HepG2 (cell line): ENCODE results near the gene TSR1. TPM values are rescaled to one million over a fixed set of nuclear protein-coding genes. Genes with fewer than 3 reads are reported as not detected.

ENCODE experiments used
- ATAC-seq: fragments of 200-7000 bp; cut with Tn5 transposase; 3 replicates; pipeline ENCODE4 v1.9.1; 2020; ENCODE audit warnings: mild to moderate bottlenecking, moderate library complexity
- BruUV-seq: library from RNA; stranded (reverse); fragments of 400-500 nt; replicated peaks from 2 replicates; lab custom pipeline; 2021; lab: Mats Ljungman, UMichigan
- CTCF ChIA-PET: fragments of 300-600 bp; formaldehyde crosslinking; extraction: SDS; loops from one replicate; lab custom pipeline; 2021; ENCODE audit warnings: low total read pairs, inconsistent platforms, low intra/inter-chr PET ratio; lab: Yijun Ruan, JAX
- POLR2A ChIA-PET: fragments of 350-600 bp; sonication (Branson Sonifier 250); formaldehyde crosslinking; loops from one replicate; lab custom pipeline; 2020; ENCODE audit warnings: antibody characterized with exemption, inconsistent platforms; lab: Yijun Ruan, JAX
- DNase-seq: peaks from one replicate; pipeline ENCODE4 v3.0.0-alpha.2; 2015; ENCODE audit warnings: low spot score
- FAIRE-seq: peaks from 3 replicates; lab custom pipeline; 2011; peaks lifted over from hg19 to GRCh38; lab: Jason Lieb, UNC
- H2AFZ ChIP-seq: one replicate; pipeline ENCODE4 v1.6.1; 2011; ENCODE audit warnings: low read length, inconsistent platforms
- H3K27ac ChIP-seq: fragments of 300-600 bp; 3 replicates; pipeline ENCODE4 v1.8.0; 2011; ENCODE audit warnings: mixed run types, mild to moderate bottlenecking, mixed read lengths, low read length, inconsistent platforms; ENCODE audit not compliant: insufficient read depth; ENCODE audit errors: extremely low read length
- H3K27me3 ChIP-seq, 2 experiments: fragments of 200-600 bp in 1 of 2; 2 replicates in 1 of 2; 3 replicates in 1 of 2; pipeline versions ENCODE4 v1.6.0 to v1.8.0; 2011; ENCODE audit warnings: low read length in 2 of 2, mild to moderate bottlenecking in 2 of 2, moderate library complexity in 2 of 2, inconsistent platforms in 1 of 2; ENCODE audit not compliant: insufficient read depth in 2 of 2, control insufficient read depth in 1 of 2
- H3K36me3 ChIP-seq, 2 experiments: fragments of 200-600 bp in 1 of 2; replicated peaks in 1 of 2; 2 replicates in 1 of 2; 3 replicates in 1 of 2; pipeline versions ENCODE4 v1.5.1 to v1.8.0; 2011; ENCODE audit warnings: low read length in 2 of 2, inconsistent platforms in 1 of 2; ENCODE audit not compliant: insufficient read depth in 2 of 2, control insufficient read depth in 1 of 2
- H3K4me1 ChIP-seq: 2 replicates; pipeline ENCODE4 v1.5.1; 2012; ENCODE audit warnings: low read length, inconsistent platforms; ENCODE audit not compliant: insufficient read depth
- H3K4me2 ChIP-seq: 2 replicates; pipeline ENCODE4 v1.6.0; 2011; ENCODE audit warnings: low read depth, low read length, inconsistent platforms
- H3K4me3 ChIP-seq, 3 experiments: fragments of 200-600 bp in 1 of 3; sonication (generic), shearing (Covaris generic) in 1 of 3; replicated peaks in 1 of 3; 2 replicates each; pipeline ENCODE4 v1.5.1; 2011 to 2016; ENCODE audit warnings: low read length in 3 of 3, inconsistent platforms in 2 of 3, low read depth in 2 of 3, mild to moderate bottlenecking in 2 of 3, control low read depth in 1 of 3, mixed read lengths in 1 of 3; ENCODE audit not compliant: insufficient read depth in 1 of 3
- H3K79me2 ChIP-seq: one replicate; pipeline ENCODE4 v1.6.1; 2011; ENCODE audit warnings: low read length, inconsistent platforms; ENCODE audit not compliant: insufficient read depth
- H3K9ac ChIP-seq: 2 replicates; pipeline ENCODE4 v1.6.0; 2011; ENCODE audit warnings: mild to moderate bottlenecking, low read depth, low read length, inconsistent platforms; ENCODE audit not compliant: insufficient read depth
- H3K9me3 ChIP-seq: 2 replicates; pipeline ENCODE4 v1.5.1; 2012; ENCODE audit warnings: mild to moderate bottlenecking, low read length
- H4K20me1 ChIP-seq: 2 replicates; pipeline ENCODE4 v1.6.0; 2011; ENCODE audit warnings: inconsistent platforms, mild to moderate bottlenecking, low read length, moderate library complexity; ENCODE audit not compliant: insufficient read depth
- GABPA ChIP-seq, 2 experiments: IDR thresholded peaks; 2 replicates each; pipeline ENCODE4 v1.6.1; 2011 to 2016; ENCODE audit warnings: low read depth in 2 of 2, low read length in 1 of 2, missing biosample characterization in 1 of 2, missing genetic modification characterization in 1 of 2
- GATAD1 ChIP-seq: IDR thresholded peaks from 2 replicates; pipeline ENCODE4 v1.6.1; 2016; ENCODE audit warnings: missing genetic modification reagents, missing compliant biosample characterization
- MED1 ChIP-seq: sonication (generic); formaldehyde crosslinking; IDR thresholded peaks from 2 replicates; pipeline ENCODE4 v1.4.0; 2020; ENCODE audit warnings: missing genetic modification reagents
- MEIS2 ChIP-seq: sonication (generic); formaldehyde crosslinking; IDR thresholded peaks from 2 replicates; pipeline ENCODE4 v1.9.0; 2021; ENCODE audit warnings: mild to moderate bottlenecking, missing genetic modification reagents
- SP1 ChIP-seq, 2 experiments: fragments of 450-650 bp in 1 of 2; sonication (generic) in 1 of 2; formaldehyde crosslinking in 1 of 2; IDR thresholded peaks; 2 replicates each; pipeline versions ENCODE4 v1.4.0 to v1.6.1; 2016 to 2020; ENCODE audit warnings: missing genetic modification reagents in 1 of 2
- XBP1 ChIP-seq: sonication (generic); formaldehyde crosslinking; IDR thresholded peaks from 2 replicates; pipeline ENCODE4 v1.5.0; 2020; ENCODE audit warnings: missing genetic modification reagents
- YY1 ChIP-seq: IDR thresholded peaks from 2 replicates; pipeline ENCODE4 v1.6.1; 2011; ENCODE audit warnings: low read length, low read depth, moderate library complexity, mild to moderate bottlenecking; ENCODE audit not compliant: insufficient read depth, insufficient replicate concordance
- ZNF660 ChIP-seq: sonication (generic); formaldehyde crosslinking; IDR thresholded peaks from 2 replicates; pipeline ENCODE4 v1.5.1; 2020; ENCODE audit warnings: mild to moderate bottlenecking, low read depth, missing genetic modification reagents, borderline replicate concordance
- ZNF777 ChIP-seq: sonication (generic); formaldehyde crosslinking; IDR thresholded peaks from 2 replicates; pipeline ENCODE4 v1.4.0; 2020; ENCODE audit warnings: missing genetic modification reagents
- WGBS: methylation state at CpG from one replicate; pipeline ENCODE4 v1.1.6; 2017; ENCODE audit warnings: low lambda C conversion rate; 5-methylcytosine and 5-hydroxymethylcytosine counted together
- in situ Hi-C: cut with HindIII; loops from 2 replicates; pipeline ENCODE4 v1.10.0; 2017; ENCODE audit warnings: low pct_unique_long_range_greater_than_20kb; ENCODE audit not compliant: extremely low pct_ligation_motif_present
- intact Hi-C: fragments of 100-400 bp; cut with micrococcal nuclease; formaldehyde crosslinking; loops from one replicate; pipeline ENCODE4 v1.10.0; 2022; ENCODE audit not compliant: unreplicated experiment
- polyA plus RNA-seq, 8 experiments: library from polyadenylated mRNA; depleted of rRNA in 3 of 8; stranded (reverse) in 7 of 8; unstranded in 1 of 8; fragments of >200 nt; fragmentation: Illumina TruSeq in 4 of 8; extraction: Trizol in 4 of 8; gene quantifications; 2 replicates each; pipeline versions ENCODE4 v1.2.1 to v1.2.3, GENCODE V29; 2011 to 2016; ENCODE audit warnings: low read depth in 4 of 8, missing spikeins in 1 of 8, mixed read lengths in 1 of 8; ENCODE audit not compliant: insufficient read depth in 1 of 8
- total RNA-seq, 5 experiments: library from RNA; depleted of rRNA; stranded (reverse); fragments of >200 nt; fragmentation: Illumina TruSeq; extraction: Trizol; gene quantifications; 2 replicates each; pipeline ENCODE4 v1.2.3, GENCODE V29; 2016; ENCODE audit warnings: low read depth in 1 of 5
- TF ChIP-seq, protein P1 (sequence below): sonication (generic); formaldehyde crosslinking; IDR thresholded peaks from 2 replicates; pipeline ENCODE4 v1.5.1; 2020; ENCODE audit warnings: mild to moderate bottlenecking, missing genetic modification reagents, moderate library complexity
- TF ChIP-seq, protein P2 (sequence below): sonication (generic); formaldehyde crosslinking; IDR thresholded peaks from 2 replicates; pipeline ENCODE4 v1.4.0; 2020; ENCODE audit warnings: mild to moderate bottlenecking, missing genetic modification reagents
- TF ChIP-seq, protein P3 (sequence below): sonication (generic); formaldehyde crosslinking; IDR thresholded peaks from 2 replicates; pipeline ENCODE4 v1.5.0; 2020; ENCODE audit warnings: missing genetic modification reagents
- TF ChIP-seq, protein P4 (sequence below): sonication (generic); formaldehyde crosslinking; IDR thresholded peaks from 2 replicates; pipeline ENCODE4 v1.8.0; 2022; ENCODE audit warnings: missing genetic modification reagents, low read depth, mild to moderate bottlenecking, borderline replicate concordance
- TF ChIP-seq, protein P5 (sequence below): sonication (generic); formaldehyde crosslinking; IDR thresholded peaks from 2 replicates; pipeline ENCODE4 v1.8.0; 2022; ENCODE audit warnings: mild to moderate bottlenecking, missing genetic modification reagents; ENCODE audit not compliant: insufficient replicate concordance

TSR1 gene
- total and polyA plus RNA-seq, 2 of the 13 experiments (the other 11 are each of a cell fraction or from before 2014, with no cell fraction given): 7.1 to 65.8 TPM

DNA sequence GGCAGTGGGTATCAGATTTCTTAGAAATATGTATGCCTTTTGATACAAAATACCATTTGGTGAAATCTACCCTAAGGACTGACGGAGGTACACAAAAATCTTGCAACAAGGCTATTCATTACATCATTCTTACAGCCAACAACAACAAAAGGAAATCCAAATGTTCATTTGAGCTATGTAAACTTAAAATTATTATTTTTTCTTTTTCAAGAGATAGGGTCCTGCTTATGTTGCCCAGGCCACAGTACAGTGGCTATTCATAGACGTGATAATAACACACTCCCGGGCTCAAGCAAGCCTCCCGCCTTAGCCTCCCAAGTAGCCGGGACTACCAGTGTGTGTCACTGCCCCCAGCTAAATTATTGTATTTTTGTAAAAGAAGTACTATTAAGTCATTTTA lies 23.5 kb downstream of the TSR1 start:
- WGBS: 98% methylated on average over 5 of the region's 5 CpGs
- DNase-seq: no peak
- ChIA-PET CTCF (no interaction called here), POLR2A (interaction anchor here (1.0 to 1.4 kb wide), 2 partner anchors 11 to 23 kb away, joined by 3 to 4 read pairs; partner anchors contain the start of gene TSR1)
- Histone ChIP-seq H2AFZ (no peak overlapping the region), H3K9me3 (no peaks in the 10 kb centered on the region), H3K27ac (no peak overlapping the region), H3K4me1 (peaks cover 7% of the 10 kb centered on the region; the same call in 1 of the 2 replicates), H3K4me2 (no peak overlapping the region), H4K20me1 (no peaks in the 10 kb centered on the region), H3K9ac (no peak overlapping the region), H3K79me2 (no peaks in the 10 kb centered on the region), H3K36me3 (no peaks in the 10 kb centered on the region), H3K27me3 (no peaks in the 10 kb centered on the region), H3K4me3 (no peak overlapping the region)
- BruUV-seq: no TSS peak
- intact Hi-C loops: no loop called here
- no peak for ATAC-seq
- in situ Hi-C loops: no loop called here
- FAIRE-seq: no peak
- TF ChIP-seq YY1 (no peak), MED1 (CRISPR knock-in tag) (no peak), SP1 (IDR thresholded peaks at IDR 0.05) (no peak), SP1 (CRISPR knock-in tag; IDR thresholded peaks at IDR 0.05) (no peak), GATAD1 (CRISPR knock-in tag) (no peak), XBP1 (no peak), ZNF660 (no peak), MEIS2 (CRISPR knock-in tag) (no peak), ZNF777 (CRISPR knock-in tag) (no peak), GABPA (IDR thresholded peaks at IDR 0.05; ENCODE audit: low read depth, low read length) (no peak), GABPA (CRISPR knock-in tag; IDR thresholded peaks at IDR 0.05; ENCODE audit: low read depth) (no peak)
- TF ChIP-seq, protein P1, sequence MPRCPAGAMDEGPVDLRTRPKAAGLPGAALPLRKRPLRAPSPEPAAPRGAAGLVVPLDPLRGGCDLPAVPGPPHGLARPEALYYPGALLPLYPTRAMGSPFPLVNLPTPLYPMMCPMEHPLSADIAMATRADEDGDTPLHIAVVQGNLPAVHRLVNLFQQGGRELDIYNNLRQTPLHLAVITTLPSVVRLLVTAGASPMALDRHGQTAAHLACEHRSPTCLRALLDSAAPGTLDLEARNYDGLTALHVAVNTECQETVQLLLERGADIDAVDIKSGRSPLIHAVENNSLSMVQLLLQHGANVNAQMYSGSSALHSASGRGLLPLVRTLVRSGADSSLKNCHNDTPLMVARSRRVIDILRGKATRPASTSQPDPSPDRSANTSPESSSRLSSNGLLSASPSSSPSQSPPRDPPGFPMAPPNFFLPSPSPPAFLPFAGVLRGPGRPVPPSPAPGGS (CRISPR knock-in tag): no peak
- TF ChIP-seq, protein P2, sequence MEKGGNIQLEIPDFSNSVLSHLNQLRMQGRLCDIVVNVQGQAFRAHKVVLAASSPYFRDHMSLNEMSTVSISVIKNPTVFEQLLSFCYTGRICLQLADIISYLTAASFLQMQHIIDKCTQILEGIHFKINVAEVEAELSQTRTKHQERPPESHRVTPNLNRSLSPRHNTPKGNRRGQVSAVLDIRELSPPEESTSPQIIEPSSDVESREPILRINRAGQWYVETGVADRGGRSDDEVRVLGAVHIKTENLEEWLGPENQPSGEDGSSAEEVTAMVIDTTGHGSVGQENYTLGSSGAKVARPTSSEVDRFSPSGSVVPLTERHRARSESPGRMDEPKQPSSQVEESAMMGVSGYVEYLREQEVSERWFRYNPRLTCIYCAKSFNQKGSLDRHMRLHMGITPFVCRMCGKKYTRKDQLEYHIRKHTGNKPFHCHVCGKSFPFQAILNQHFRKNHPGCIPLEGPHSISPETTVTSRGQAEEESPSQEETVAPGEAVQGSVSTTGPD (CRISPR knock-in tag): no peak
- TF ChIP-seq, protein P3, sequence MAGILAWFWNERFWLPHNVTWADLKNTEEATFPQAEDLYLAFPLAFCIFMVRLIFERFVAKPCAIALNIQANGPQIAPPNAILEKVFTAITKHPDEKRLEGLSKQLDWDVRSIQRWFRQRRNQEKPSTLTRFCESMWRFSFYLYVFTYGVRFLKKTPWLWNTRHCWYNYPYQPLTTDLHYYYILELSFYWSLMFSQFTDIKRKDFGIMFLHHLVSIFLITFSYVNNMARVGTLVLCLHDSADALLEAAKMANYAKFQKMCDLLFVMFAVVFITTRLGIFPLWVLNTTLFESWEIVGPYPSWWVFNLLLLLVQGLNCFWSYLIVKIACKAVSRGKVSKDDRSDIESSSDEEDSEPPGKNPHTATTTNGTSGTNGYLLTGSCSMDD (CRISPR knock-in tag): no peak
- TF ChIP-seq, protein P4, sequence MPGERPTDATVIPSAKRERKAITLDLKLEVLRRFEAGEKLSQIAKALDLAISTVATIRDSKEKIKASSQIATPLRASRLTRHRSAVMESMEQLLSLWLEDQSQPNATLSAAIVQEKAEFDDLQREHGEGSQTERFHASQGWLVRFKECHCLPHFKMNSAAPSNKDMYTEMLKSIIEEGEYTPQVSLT (CRISPR knock-in tag): no peak
- TF ChIP-seq, protein P5, sequence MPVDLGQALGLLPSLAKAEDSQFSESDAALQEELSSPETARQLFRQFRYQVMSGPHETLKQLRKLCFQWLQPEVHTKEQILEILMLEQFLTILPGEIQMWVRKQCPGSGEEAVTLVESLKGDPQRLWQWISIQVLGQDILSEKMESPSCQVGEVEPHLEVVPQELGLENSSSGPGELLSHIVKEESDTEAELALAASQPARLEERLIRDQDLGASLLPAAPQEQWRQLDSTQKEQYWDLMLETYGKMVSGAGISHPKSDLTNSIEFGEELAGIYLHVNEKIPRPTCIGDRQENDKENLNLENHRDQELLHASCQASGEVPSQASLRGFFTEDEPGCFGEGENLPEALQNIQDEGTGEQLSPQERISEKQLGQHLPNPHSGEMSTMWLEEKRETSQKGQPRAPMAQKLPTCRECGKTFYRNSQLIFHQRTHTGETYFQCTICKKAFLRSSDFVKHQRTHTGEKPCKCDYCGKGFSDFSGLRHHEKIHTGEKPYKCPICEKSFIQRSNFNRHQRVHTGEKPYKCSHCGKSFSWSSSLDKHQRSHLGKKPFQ (CRISPR knock-in tag): no peak
